ENCODE results near the gene PEPD. TPM values are rescaled to one million over a fixed set of nuclear protein-coding genes. Genes with fewer than 3 reads are reported as not detected.

The PEPD gene
- total and polyA plus RNA-seq, 4 donors: 37.3 to 211 (median 117) TPM

- H3K9ac ChIP-seq (ENCODE audit: low read depth in 1 of 2, low read length in 2 of 2): no peak overlapping the region
- 92% methylated on average over 9 of the region's 9 CpGs for WGBS
Measured at GRCh38 chr19:33448159-33448516, 73.5 kb downstream of the PEPD start.

GRCh38 chr19:33447336-33448158 lies 74.0 kb downstream of the PEPD start:
- H3K36me3 ChIP-seq (ENCODE audit: control insufficient read depth in 4 of 4, insufficient read depth in 3 of 4, low read depth in 1 of 4, low read length in 3 of 4): peaks cover 8 to 14% (median 11%) of the 10 kb centered on the region in 4 donors
- no peaks in the 10 kb centered on the region for H3K4me1 ChIP-seq (ENCODE audit: control insufficient read depth in 4 of 4, insufficient read depth in 4 of 4, low read length in 3 of 4)
- no peak for DNase-seq (ENCODE audit: low spot score)
- H3K27ac ChIP-seq (ENCODE audit: low read depth in 1 of 2, low read length in 2 of 2): no peak overlapping the region
- no peak overlapping the region for H3K9ac ChIP-seq (ENCODE audit: low read depth in 1 of 2, low read length in 2 of 2)
- no peaks in the 10 kb centered on the region for H3K9me3 ChIP-seq (ENCODE audit: control insufficient read depth in 4 of 4, low read length in 3 of 4)
- 87% methylated on average over 18 of the region's 18 CpGs for WGBS
- H3K4me3 ChIP-seq (ENCODE audit: low read depth in 1 of 3, low read length in 3 of 3): no peak overlapping the region
- TF ChIP-seq FOXA2 (IDR thresholded peaks at IDR 0.05) (no peak), ATF3 (IDR thresholded peaks at IDR 0.05) (no peak), SP1 (IDR thresholded peaks at IDR 0.05) (no peak), NR2F2 (IDR thresholded peaks at IDR 0.05) (no peak), TAF1 (conservative IDR thresholded peaks at IDR 0.05) (no peak), HNF4G (IDR thresholded peaks at IDR 0.05) (no peak), GABPA (IDR thresholded peaks at IDR 0.05 in 1 of 2, conservative IDR thresholded peaks at IDR 0.05 in 1 of 2) (no peak)
- TF ChIP-seq, protein P1, sequence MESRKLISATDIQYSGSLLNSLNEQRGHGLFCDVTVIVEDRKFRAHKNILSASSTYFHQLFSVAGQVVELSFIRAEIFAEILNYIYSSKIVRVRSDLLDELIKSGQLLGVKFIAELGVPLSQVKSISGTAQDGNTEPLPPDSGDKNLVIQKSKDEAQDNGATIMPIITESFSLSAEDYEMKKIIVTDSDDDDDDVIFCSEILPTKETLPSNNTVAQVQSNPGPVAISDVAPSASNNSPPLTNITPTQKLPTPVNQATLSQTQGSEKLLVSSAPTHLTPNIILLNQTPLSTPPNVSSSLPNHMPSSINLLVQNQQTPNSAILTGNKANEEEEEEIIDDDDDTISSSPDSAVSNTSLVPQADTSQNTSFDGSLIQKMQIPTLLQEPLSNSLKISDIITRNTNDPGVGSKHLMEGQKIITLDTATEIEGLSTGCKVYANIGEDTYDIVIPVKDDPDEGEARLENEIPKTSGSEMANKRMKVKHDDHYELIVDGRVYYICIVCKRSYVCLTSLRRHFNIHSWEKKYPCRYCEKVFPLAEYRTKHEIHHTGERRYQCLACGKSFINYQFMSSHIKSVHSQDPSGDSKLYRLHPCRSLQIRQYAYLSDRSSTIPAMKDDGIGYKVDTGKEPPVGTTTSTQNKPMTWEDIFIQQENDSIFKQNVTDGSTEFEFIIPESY (IDR thresholded peaks at IDR 0.05): no peak
- H3K27me3 ChIP-seq (ENCODE audit: control insufficient read depth in 4 of 4, insufficient read depth in 4 of 4, low read length in 3 of 4): no peaks in the 10 kb centered on the region

More at GRCh38 chr19:33448159-33448516, 73.5 kb downstream of the PEPD start:
- no peaks in the 10 kb centered on the region for H3K27me3 ChIP-seq (ENCODE audit: control insufficient read depth in 4 of 4, insufficient read depth in 4 of 4, low read length in 3 of 4)
- DNase-seq (ENCODE audit: low spot score): no peak
- H3K4me1 ChIP-seq (ENCODE audit: control insufficient read depth in 4 of 4, insufficient read depth in 4 of 4, low read length in 3 of 4): no peaks in the 10 kb centered on the region
- no peak overlapping the region for H3K4me3 ChIP-seq (ENCODE audit: low read depth in 1 of 3, low read length in 3 of 3)
- TF ChIP-seq, protein P2, sequence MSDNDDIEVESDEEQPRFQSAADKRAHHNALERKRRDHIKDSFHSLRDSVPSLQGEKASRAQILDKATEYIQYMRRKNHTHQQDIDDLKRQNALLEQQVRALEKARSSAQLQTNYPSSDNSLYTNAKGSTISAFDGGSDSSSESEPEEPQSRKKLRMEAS (IDR thresholded peaks at IDR 0.05): no peak
- TF ChIP-seq FOXA1 (IDR thresholded peaks at IDR 0.05) (no peak), JUND (IDR thresholded peaks at IDR 0.05) (no peak), REST (IDR thresholded peaks at IDR 0.05) (no peak), GABPA (IDR thresholded peaks at IDR 0.05 in 1 of 2, conservative IDR thresholded peaks at IDR 0.05 in 1 of 2) (no peak), TAF1 (conservative IDR thresholded peaks at IDR 0.05) (no peak), YY1 (IDR thresholded peaks at IDR 0.05) (no peak), RAD21 (IDR thresholded peaks at IDR 0.05) (no peak), RXRA (IDR thresholded peaks at IDR 0.05) (no peak)
- H3K27ac ChIP-seq (ENCODE audit: low read depth in 1 of 2, low read length in 2 of 2): no peak overlapping the region
- H3K36me3 ChIP-seq (ENCODE audit: control insufficient read depth in 4 of 4, insufficient read depth in 3 of 4, low read depth in 1 of 4, low read length in 3 of 4): peaks cover 8 to 14% (median 11%) of the 10 kb centered on the region in 4 donors
- H3K9me3 ChIP-seq (ENCODE audit: control insufficient read depth in 4 of 4, low read length in 3 of 4): no peaks in the 10 kb centered on the region

Data from liver (tissue), 9 donors.